Transverse colon (tissue), 4 donors: Measurements from ENCODE around the gene TRAF3. TPM values are rescaled to one million over a fixed set of nuclear protein-coding genes. Genes with fewer than 3 reads are reported as not detected.
"Not testable (repeated sequence)": the region's sequence is repeated elsewhere in the genome, so short reads cannot be mapped to it uniquely, and the experiment has no call there.

Experiments used
- DNase-seq: peaks from one replicate; pipeline ENCODE4 v3.0.0-alpha.2; 2019
- H3K27ac ChIP-seq, 4 donors: fragments of 200-600 bp; sonication (generic); 2 replicates each; pipeline ENCODE4 v1.5.1; 2016 to 2018; ENCODE audit warnings: inconsistent platforms in 4 of 4
- H3K27me3 ChIP-seq: fragments of 200-600 bp; sonication (generic); 2 replicates; pipeline ENCODE4 v1.5.1; 2017; ENCODE audit warnings: inconsistent platforms
- H3K36me3 ChIP-seq, 4 donors: fragments of 200-600 bp; sonication (generic); 2 replicates each; pipeline ENCODE4 v1.5.1; 2017 to 2019; ENCODE audit warnings: inconsistent platforms in 4 of 4
- H3K4me1 ChIP-seq, 4 donors: fragments of 200-600 bp; sonication (generic); 2 replicates each; pipeline ENCODE4 v1.5.1; 2017 to 2020; ENCODE audit warnings: inconsistent platforms in 4 of 4
- H3K4me3 ChIP-seq, 4 donors: fragments of 200-600 bp; sonication (generic); 1 replicate in 1 of 4; 2 replicates in 3 of 4; pipeline versions ENCODE4 v1.5.1 to v1.6.1; 2017 to 2019; ENCODE audit warnings: inconsistent platforms in 4 of 4
- H3K9me3 ChIP-seq, 2 donors: fragments of 200-600 bp; sonication (generic); 2 replicates each; pipeline ENCODE4 v1.5.1; 2017 to 2019; ENCODE audit warnings: inconsistent platforms in 2 of 2
- EP300 ChIP-seq: sonication (generic); formaldehyde crosslinking; IDR thresholded peaks from one replicate; pipeline ENCODE4 v1.6.1; 2017; ENCODE audit warnings: antibody characterized with exemption, low read depth
- POLR2A ChIP-seq: fragments of 450-650 bp; IDR thresholded peaks from one replicate; pipeline ENCODE4 v1.6.1; 2016; ENCODE audit warnings: antibody characterized with exemption, mild to moderate bottlenecking, moderate library complexity
- POLR2AphosphoS5 ChIP-seq, 3 donors: sonication (generic); formaldehyde crosslinking; IDR thresholded peaks; one replicate each; pipeline ENCODE4 v1.6.1; 2016; ENCODE audit warnings: antibody characterized with exemption in 3 of 3
- WGBS, 2 donors: methylation state at CpG; one replicate each; pipeline ENCODE4 v1.1.5; 2018; ENCODE audit warnings: low coverage in 1 of 2; 5-methylcytosine and 5-hydroxymethylcytosine counted together
- in situ Hi-C, 4 donors: fragments of 200-750 bp; cut with MboI; loops; one replicate each; pipeline versions ENCODE4 v1.15.0 to v1.15.1; 2017; ENCODE audit warnings: low sequenced_read_pairs in 3 of 4, low pct_ligation_motif_present in 1 of 4, low pct_unique_long_range_greater_than_20kb in 1 of 4
- intact Hi-C: fragments of 100-400 bp; cut with DNase I; formaldehyde crosslinking; loops from one replicate; pipeline ENCODE4 v1.15.1; 2023; ENCODE audit warnings: low total_unique reads
- total RNA-seq, 4 donors: library from RNA; depleted of rRNA; stranded (reverse); fragments of >200 nt; gene quantifications; one replicate each; pipeline ENCODE4 v1.1.0, GENCODE V29; 2016
- TF ChIP-seq, protein P1 (sequence below), 5 experiments: fragments of 200-600 bp in 3 of 5; fragments of 450-650 bp in 2 of 5; sonication (generic) in 3 of 5; IDR thresholded peaks; 1 replicate in 2 of 5; 2 replicates in 3 of 5; pipeline ENCODE4 v1.5.1; 2016 to 2017; ENCODE audit warnings: antibody characterized with exemption in 5 of 5, inconsistent platforms in 3 of 5, mild to moderate bottlenecking in 2 of 5, moderate library complexity in 1 of 5

TRAF3 gene
- total RNA-seq, 4 donors from 2014 or later = 18.7 to 28.9 (median 25.0) TPM

DNA sequence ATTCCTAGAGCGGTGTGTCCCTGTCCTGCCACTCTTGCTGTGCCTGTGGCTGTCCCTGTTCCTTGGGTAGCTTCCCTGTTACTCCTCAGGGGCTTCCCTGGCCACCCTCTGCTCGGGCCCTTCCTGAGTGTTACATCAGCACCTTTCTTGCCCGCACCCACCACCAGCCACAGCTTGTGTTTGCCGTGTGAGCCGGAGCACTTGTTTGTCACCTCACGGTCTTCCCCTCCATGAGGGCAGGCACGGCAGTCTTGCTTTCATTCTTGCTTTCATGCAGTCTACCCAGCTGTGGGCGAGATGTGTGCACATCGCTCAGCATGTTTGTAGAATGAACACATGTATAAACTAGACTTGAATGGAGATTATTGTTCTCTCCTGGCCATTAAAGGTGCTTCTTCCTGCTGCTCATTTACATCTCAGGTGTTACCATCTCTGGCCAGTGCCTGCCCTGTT is 42.0 kb downstream of the TRAF3 start:
- Histone ChIP-seq H3K4me3 (peak overlapping the region in 2 of 4 donors; percentile 21 to 22), H3K4me1 (peaks cover 0 to 24% (median 11%) of the 10 kb centered on the region in 4 donors), H3K9me3 (no peaks in the 10 kb centered on the region), H3K27ac (peak overlapping the region; percentile 50 to 77 (median 72)), H3K27me3 (no peaks in the 10 kb centered on the region), H3K36me3 (no peaks in the 10 kb centered on the region)
- peak; percentile 72 for DNase-seq
- intact Hi-C loops = no loop called here
- TF ChIP-seq EP300 (no peak), POLR2AphosphoS5 (IDR thresholded peaks at IDR 0.05) (peak in 2 of 3 donors; percentile 16 to 34), POLR2A (peak; percentile 17)
- TF ChIP-seq, protein P1, sequence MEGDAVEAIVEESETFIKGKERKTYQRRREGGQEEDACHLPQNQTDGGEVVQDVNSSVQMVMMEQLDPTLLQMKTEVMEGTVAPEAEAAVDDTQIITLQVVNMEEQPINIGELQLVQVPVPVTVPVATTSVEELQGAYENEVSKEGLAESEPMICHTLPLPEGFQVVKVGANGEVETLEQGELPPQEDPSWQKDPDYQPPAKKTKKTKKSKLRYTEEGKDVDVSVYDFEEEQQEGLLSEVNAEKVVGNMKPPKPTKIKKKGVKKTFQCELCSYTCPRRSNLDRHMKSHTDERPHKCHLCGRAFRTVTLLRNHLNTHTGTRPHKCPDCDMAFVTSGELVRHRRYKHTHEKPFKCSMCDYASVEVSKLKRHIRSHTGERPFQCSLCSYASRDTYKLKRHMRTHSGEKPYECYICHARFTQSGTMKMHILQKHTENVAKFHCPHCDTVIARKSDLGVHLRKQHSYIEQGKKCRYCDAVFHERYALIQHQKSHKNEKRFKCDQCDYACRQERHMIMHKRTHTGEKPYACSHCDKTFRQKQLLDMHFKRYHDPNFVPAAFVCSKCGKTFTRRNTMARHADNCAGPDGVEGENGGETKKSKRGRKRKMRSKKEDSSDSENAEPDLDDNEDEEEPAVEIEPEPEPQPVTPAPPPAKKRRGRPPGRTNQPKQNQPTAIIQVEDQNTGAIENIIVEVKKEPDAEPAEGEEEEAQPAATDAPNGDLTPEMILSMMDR (IDR thresholded peaks at IDR 0.05) = no peak
- in situ Hi-C loops = no loop called here
- WGBS, 2 donors = 44 to 48% methylated on average over 8 to 9 of the region's 9 CpGs

GRCh38 chr14:102819747-102820330 is 42.6 kb downstream of the TRAF3 start:
- no peaks in the 10 kb centered on the region for H3K9me3 ChIP-seq
- peaks cover 0 to 24% (median 11%) of the 10 kb centered on the region in 4 donors for H3K4me1 ChIP-seq
- WGBS, 2 donors = 60 to 77% methylated on average over 3 to 15 of the region's 15 CpGs
- peak overlapping the region in 1 of 4 donors; percentile 22 for H3K4me3 ChIP-seq
- H3K27ac ChIP-seq = peak overlapping the region; percentile 50 to 77 (median 72)
- intact Hi-C loops (no loop called here), in situ Hi-C loops (no loop called here)
- no peaks in the 10 kb centered on the region for H3K27me3 ChIP-seq
- no peak for TF ChIP-seq EP300
- TF ChIP-seq POLR2A = no peak
- TF ChIP-seq, protein P1 (IDR thresholded peaks at IDR 0.05) = no peak
- no peak for TF ChIP-seq POLR2AphosphoS5 (IDR thresholded peaks at IDR 0.05)
- no peak for DNase-seq
- H3K36me3 ChIP-seq = no peaks in the 10 kb centered on the region

GRCh38 chr14:102821252-102821651 is 44.0 kb downstream of the TRAF3 start:
- intact Hi-C loops (no loop called here), in situ Hi-C loops (no loop called here)
- peaks cover 0 to 24% (median 11%) of the 10 kb centered on the region in 4 donors for H3K4me1 ChIP-seq
- H3K9me3 ChIP-seq = no peaks in the 10 kb centered on the region
- H3K27me3 ChIP-seq = no peaks in the 10 kb centered on the region
- no peak for TF ChIP-seq POLR2AphosphoS5 (IDR thresholded peaks at IDR 0.05)
- TF ChIP-seq, protein P1 (IDR thresholded peaks at IDR 0.05) = no peak
- TF ChIP-seq POLR2A = no peak
- TF ChIP-seq EP300 = no peak
- DNase-seq = no peak
- no peaks in the 10 kb centered on the region for H3K36me3 ChIP-seq
- H3K4me3 ChIP-seq = no peak overlapping the region
- peak overlapping the region in 2 of 4 donors; percentile 22 to 55 for H3K27ac ChIP-seq
- 74 to 78% methylated on average over 5 of the region's 5 CpGs for WGBS, 2 donors

DNA sequence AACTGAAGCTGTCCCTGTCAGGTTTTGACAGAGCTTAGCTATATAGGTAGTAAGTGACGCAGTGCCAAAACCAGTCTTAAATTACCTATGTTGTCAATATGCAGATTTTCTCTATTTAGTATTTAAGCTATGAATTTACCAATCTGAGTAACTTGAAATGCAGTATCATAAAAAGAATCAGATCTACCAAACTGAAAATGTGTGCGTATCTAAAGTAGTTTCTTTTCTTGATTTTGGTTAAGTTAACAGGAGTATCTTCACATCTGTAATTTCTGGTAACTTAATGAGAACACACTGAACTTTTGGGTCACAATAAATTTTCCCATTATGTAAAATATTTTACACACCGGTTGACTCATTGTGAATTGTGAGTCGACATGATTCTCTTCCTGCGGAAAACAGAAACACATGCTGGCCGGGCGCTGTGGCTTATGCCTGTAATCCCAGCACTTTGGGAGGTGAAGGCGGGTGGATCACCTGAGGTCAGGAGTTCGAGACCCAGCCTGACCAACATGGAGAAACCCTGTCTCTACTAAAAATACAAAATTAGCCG is 45.1 kb downstream of the TRAF3 start:
- in situ Hi-C loops = no loop called here
- Histone ChIP-seq H3K9me3 (no peaks in the 10 kb centered on the region), H3K27me3 (no peaks in the 10 kb centered on the region), H3K36me3 (no peaks in the 10 kb centered on the region), H3K4me3 (no peak overlapping the region), H3K27ac (peak overlapping the region in 2 of 4 donors; percentile 22 to 55), H3K4me1 (peaks cover 0 to 24% (median 11%) of the 10 kb centered on the region in 4 donors)
- DNase-seq = no peak
- intact Hi-C loops = no loop called here
- WGBS, 2 donors = 76 to 84% methylated on average over 5 to 10 of the region's 10 CpGs
- TF ChIP-seq EP300 (no peak), POLR2AphosphoS5 (IDR thresholded peaks at IDR 0.05) (no peak)
- TF ChIP-seq, protein P1 (IDR thresholded peaks at IDR 0.05) = no peak

DNA sequence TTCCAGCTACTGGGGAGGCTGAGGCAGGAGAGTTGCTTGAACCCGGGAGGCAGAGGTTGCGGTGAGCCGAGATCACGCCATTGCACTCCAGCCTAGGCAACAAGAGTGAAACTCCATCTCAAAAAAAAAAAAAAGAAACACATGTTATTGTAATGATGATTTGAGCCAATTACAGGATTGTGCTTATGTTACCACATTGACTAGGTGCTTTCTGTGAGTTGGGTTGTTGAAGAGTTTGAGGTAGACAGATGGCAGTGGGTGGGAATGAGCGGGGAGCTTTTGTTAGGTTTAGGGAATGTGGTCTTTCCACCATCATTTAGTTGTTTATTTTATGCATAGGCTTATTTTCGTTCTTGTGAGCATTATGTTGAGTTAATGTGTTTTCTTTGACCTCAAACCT is 45.6 kb downstream of the TRAF3 start:
- DNase-seq, H3K4me3 ChIP-seq, H3K9me3 ChIP-seq, intact Hi-C loops, H3K36me3 ChIP-seq, H3K27me3 ChIP-seq, in situ Hi-C loops: not testable (repeated sequence)
- Histone ChIP-seq H3K4me1 (peaks cover 0 to 25% (median 10%) of the 10 kb centered on the region in 4 donors), H3K27ac (peak overlapping the region in 1 of 4 donors; percentile 55)
- 88 to 91% methylated on average over 6 of the region's 6 CpGs for WGBS, 2 donors
